Hepatocyte (in vitro differentiated cells): ENCODE measurements around the gene VPS13D. TPM values are rescaled to one million over a fixed set of nuclear protein-coding genes. Genes with fewer than 3 reads are reported as not detected.

Experiments
- DNase-seq: peaks from one replicate; pipeline ENCODE4 v3.0.0-alpha.2; 2016; ENCODE audit warnings: low spot score
- H2AFZ ChIP-seq: fragments of 200-600 bp; sonication (generic); 2 replicates; pipeline ENCODE4 v1.6.0; 2016; ENCODE audit warnings: antibody characterized with exemption, mild to moderate bottlenecking
- H3K27ac ChIP-seq: fragments of 200-600 bp; sonication (generic); 2 replicates; pipeline ENCODE4 v1.5.1; 2016; ENCODE audit warnings: mild to moderate bottlenecking
- H3K27me3 ChIP-seq: fragments of 200-600 bp; sonication (generic); 2 replicates; pipeline ENCODE4 v1.6.1; 2016
- H3K36me3 ChIP-seq: fragments of 200-600 bp; sonication (generic); replicated peaks from 2 replicates; pipeline ENCODE4 v1.5.1; 2016; ENCODE audit warnings: low read depth; ENCODE audit not compliant: insufficient read depth
- H3K4me1 ChIP-seq: fragments of 200-600 bp; sonication (generic); 2 replicates; pipeline ENCODE4 v1.5.1; 2016; ENCODE audit warnings: mild to moderate bottlenecking, moderate library complexity; ENCODE audit not compliant: insufficient read depth
- H3K4me2 ChIP-seq: fragments of 200-600 bp; sonication (generic); 2 replicates; pipeline ENCODE4 v1.6.0; 2016
- H3K4me3 ChIP-seq: fragments of 200-600 bp; sonication (generic); 2 replicates; pipeline ENCODE4 v1.5.1; 2016; ENCODE audit warnings: mild to moderate bottlenecking
- H3K79me2 ChIP-seq: fragments of 200-600 bp; sonication (generic); 2 replicates; pipeline ENCODE4 v1.6.0; 2017; ENCODE audit warnings: mild to moderate bottlenecking
- H3K9me2 ChIP-seq: fragments of 200-600 bp; sonication (generic); replicated peaks from 2 replicates; pipeline ENCODE4 v1.6.0; 2017; ENCODE audit warnings: mild to moderate bottlenecking; ENCODE audit not compliant: insufficient read depth
- H3K9me3 ChIP-seq: fragments of 200-600 bp; sonication (generic); 2 replicates; pipeline ENCODE4 v1.5.1; 2016; ENCODE audit warnings: low read depth, mild to moderate bottlenecking
- H4K20me1 ChIP-seq: fragments of 200-600 bp; sonication (generic); 2 replicates; pipeline ENCODE4 v1.6.0; 2016; ENCODE audit warnings: mild to moderate bottlenecking; ENCODE audit not compliant: insufficient read depth, poor library complexity, severe bottlenecking
- EZH2 ChIP-seq: fragments of 200-600 bp; sonication (generic); IDR thresholded peaks from 2 replicates; pipeline ENCODE4 v1.6.1; 2016; ENCODE audit warnings: antibody characterized with exemption, mild to moderate bottlenecking, borderline replicate concordance
- EZH2phosphoT487 ChIP-seq: fragments of 200-600 bp; sonication (generic); IDR thresholded peaks from one replicate; pipeline ENCODE4 v1.6.1; 2018; ENCODE audit warnings: antibody characterized with exemption, mild to moderate bottlenecking, low read depth, moderate library complexity; ENCODE audit not compliant: unreplicated experiment, severe bottlenecking
- WGBS: methylation state at CpG from one replicate; pipeline ENCODE4 v1.1.6; 2016; ENCODE audit warnings: low lambda C conversion rate; ENCODE audit errors: missing lambda C conversion rate; 5-methylcytosine and 5-hydroxymethylcytosine counted together
- polyA plus RNA-seq: library from polyadenylated mRNA; unstranded; fragments of >200 nt; fragmentation: Nextera tagmentation; extraction: Ambion mirVana; gene quantifications from 2 replicates; pipeline ENCODE4 v1.2.1, GENCODE V29; 2016
- total RNA-seq: library from RNA; depleted of rRNA; stranded (reverse); fragments of >200 nt; gene quantifications from 2 replicates; pipeline ENCODE4 v1.2.3, GENCODE V29; 2014
- TF ChIP-seq, protein P1 (sequence below): fragments of 200-600 bp; sonication (generic); IDR thresholded peaks from 2 replicates; pipeline ENCODE4 v1.5.1; 2016; ENCODE audit warnings: antibody characterized with exemption, mild to moderate bottlenecking; ENCODE audit not compliant: poor library complexity

VPS13D gene
- total and polyA plus RNA-seq, 2 experiments from 2014 or later = 7.3 to 32.2 TPM

DNA sequence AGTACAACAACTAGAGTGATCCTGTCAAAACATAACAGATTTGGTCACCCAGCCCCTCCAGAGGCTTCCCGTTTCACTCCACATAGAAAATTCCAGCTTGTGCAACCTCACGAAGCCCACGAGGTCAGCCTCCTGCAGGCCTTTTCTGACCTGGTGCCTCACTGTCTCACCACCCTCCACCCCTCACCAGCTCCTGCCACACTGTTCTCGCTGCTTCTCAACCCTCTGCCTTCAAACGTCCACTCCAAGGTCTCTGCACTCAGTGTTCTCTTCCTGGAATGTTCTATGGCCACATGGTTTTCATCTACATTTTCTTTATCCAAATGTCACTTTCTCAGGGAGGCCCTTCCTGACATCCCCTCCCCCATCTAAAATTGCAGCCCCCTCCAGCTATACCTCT is 209.2 kb downstream of the VPS13D start:
- H4K20me1 ChIP-seq = no peaks in the 10 kb centered on the region
- no peaks in the 10 kb centered on the region for H3K9me3 ChIP-seq
- H3K27ac ChIP-seq = no peak overlapping the region
- no peak overlapping the region for H3K4me3 ChIP-seq
- no peak overlapping the region for H2AFZ ChIP-seq
- H3K36me3 ChIP-seq = no peaks in the 10 kb centered on the region
- no peak for TF ChIP-seq EZH2phosphoT487
- no peak for TF ChIP-seq EZH2
- TF ChIP-seq, protein P1, sequence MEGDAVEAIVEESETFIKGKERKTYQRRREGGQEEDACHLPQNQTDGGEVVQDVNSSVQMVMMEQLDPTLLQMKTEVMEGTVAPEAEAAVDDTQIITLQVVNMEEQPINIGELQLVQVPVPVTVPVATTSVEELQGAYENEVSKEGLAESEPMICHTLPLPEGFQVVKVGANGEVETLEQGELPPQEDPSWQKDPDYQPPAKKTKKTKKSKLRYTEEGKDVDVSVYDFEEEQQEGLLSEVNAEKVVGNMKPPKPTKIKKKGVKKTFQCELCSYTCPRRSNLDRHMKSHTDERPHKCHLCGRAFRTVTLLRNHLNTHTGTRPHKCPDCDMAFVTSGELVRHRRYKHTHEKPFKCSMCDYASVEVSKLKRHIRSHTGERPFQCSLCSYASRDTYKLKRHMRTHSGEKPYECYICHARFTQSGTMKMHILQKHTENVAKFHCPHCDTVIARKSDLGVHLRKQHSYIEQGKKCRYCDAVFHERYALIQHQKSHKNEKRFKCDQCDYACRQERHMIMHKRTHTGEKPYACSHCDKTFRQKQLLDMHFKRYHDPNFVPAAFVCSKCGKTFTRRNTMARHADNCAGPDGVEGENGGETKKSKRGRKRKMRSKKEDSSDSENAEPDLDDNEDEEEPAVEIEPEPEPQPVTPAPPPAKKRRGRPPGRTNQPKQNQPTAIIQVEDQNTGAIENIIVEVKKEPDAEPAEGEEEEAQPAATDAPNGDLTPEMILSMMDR = no peak
- H3K4me1 ChIP-seq = peaks cover 9% of the 10 kb centered on the region
- peaks cover 3% of the 10 kb centered on the region for H3K79me2 ChIP-seq
- no peaks in the 10 kb centered on the region for H3K9me2 ChIP-seq
- H3K4me2 ChIP-seq = no peak overlapping the region
- DNase-seq = no peak
- no peaks in the 10 kb centered on the region for H3K27me3 ChIP-seq
- 49% methylated on average over 5 of the region's 5 CpGs for WGBS

DNA sequence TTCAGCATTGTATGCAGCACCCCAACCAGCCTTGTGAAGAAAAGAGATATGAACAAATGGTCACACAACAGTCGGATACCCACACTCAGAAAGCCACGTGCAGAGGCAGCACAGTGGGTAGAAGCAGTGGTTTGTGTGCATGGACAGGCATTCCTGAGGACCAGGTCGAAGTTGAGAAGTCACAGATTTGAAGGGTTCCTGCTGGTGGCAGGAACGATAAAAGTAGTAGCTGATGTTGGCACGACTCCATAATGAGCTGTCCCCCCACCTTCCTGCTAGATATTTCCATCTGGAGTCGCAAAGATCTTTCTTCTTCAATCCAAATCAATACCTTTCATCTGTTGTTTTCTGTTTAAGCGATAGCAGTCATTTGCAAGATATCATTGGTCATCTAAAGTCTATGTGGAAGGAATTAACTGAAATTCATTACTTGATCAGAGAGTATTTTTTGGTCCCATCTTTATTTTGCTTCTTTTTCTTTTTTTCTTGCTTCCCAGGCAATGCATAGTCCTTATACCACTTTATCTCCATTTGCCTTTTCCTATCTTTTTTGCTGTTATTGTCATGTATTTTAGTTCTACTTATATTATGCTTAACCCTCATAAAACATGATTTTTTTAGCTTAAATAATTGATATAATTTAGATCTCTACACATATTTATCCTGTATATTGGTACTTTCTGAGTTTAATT is 211.7 kb downstream of the VPS13D start:
- Histone ChIP-seq H3K27ac (no peak overlapping the region), H3K4me3 (no peak overlapping the region), H3K9me3 (no peaks in the 10 kb centered on the region), H4K20me1 (no peaks in the 10 kb centered on the region), H3K27me3 (no peaks in the 10 kb centered on the region), H2AFZ (no peak overlapping the region), H3K79me2 (no peaks in the 10 kb centered on the region), H3K36me3 (no peaks in the 10 kb centered on the region), H3K9me2 (no peaks in the 10 kb centered on the region), H3K4me2 (no peak overlapping the region), H3K4me1 (no peaks in the 10 kb centered on the region)
- TF ChIP-seq EZH2 = no peak
- TF ChIP-seq, protein P1 = no peak
- DNase-seq = no peak
- 93% methylated on average over 7 of the region's 7 CpGs for WGBS

DNA sequence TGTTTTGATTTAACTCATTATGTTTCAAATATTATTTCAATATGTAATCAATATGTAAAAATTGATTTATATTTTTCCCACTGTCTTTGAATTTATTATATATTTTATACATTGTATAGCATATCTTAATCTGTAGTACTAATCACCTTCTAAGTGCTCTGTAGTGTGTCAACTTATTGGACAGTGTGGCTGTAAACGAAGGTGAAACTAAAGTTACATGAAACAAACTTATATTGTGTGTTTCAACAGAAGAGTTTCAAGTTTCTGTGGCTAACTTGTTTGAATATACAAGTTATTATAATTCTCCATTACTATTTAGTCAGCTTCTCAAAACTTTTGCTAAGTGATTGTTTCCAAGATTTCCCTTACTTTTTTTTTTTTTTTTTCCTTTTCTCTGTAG is 212.4 kb downstream of the VPS13D start:
- H3K4me2 ChIP-seq = no peak overlapping the region
- WGBS = 87% methylated on average over 1 of the region's 1 CpG
- H2AFZ ChIP-seq = no peak overlapping the region
- H3K27me3 ChIP-seq = no peaks in the 10 kb centered on the region
- no peak overlapping the region for H3K27ac ChIP-seq
- H3K9me3 ChIP-seq = no peaks in the 10 kb centered on the region
- no peak for DNase-seq
- no peaks in the 10 kb centered on the region for H4K20me1 ChIP-seq
- no peak for TF ChIP-seq EZH2phosphoT487
- TF ChIP-seq, protein P1 = no peak
- TF ChIP-seq EZH2 = no peak
- no peaks in the 10 kb centered on the region for H3K9me2 ChIP-seq
- no peaks in the 10 kb centered on the region for H3K36me3 ChIP-seq
- H3K4me3 ChIP-seq = no peak overlapping the region
- peaks cover 5% of the 10 kb centered on the region for H3K4me1 ChIP-seq
- no peaks in the 10 kb centered on the region for H3K79me2 ChIP-seq

DNA sequence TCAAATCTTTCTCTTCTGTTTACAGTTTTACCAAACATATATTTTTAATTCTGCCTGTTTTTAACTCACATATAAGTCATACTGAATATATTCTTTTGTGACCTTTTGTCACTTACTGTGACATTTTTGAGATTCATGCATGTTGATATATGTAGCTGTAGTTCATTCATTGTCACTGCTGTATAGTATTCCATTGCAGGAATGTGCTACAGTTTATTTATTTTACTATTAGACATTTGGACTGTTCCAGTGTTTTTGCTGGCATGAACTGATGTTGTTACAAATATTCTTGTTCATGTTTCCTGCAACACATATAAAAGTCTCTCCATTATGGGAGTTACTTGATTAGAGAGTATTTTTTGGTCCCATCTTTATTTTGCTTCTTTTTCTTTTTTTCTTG is 213.3 kb downstream of the VPS13D start:
- H4K20me1 ChIP-seq = no peaks in the 10 kb centered on the region
- TF ChIP-seq EZH2phosphoT487 (no peak), EZH2 (no peak)
- TF ChIP-seq, protein P1 = no peak
- no peaks in the 10 kb centered on the region for H3K79me2 ChIP-seq
- no peak overlapping the region for H3K27ac ChIP-seq
- H3K4me3 ChIP-seq = no peak overlapping the region
- no peak overlapping the region for H2AFZ ChIP-seq
- no peaks in the 10 kb centered on the region for H3K27me3 ChIP-seq
- no peaks in the 10 kb centered on the region for H3K9me3 ChIP-seq
- no peaks in the 10 kb centered on the region for H3K36me3 ChIP-seq
- H3K9me2 ChIP-seq = no peaks in the 10 kb centered on the region
- DNase-seq = no peak
- peaks cover 15% of the 10 kb centered on the region for H3K4me1 ChIP-seq
- H3K4me2 ChIP-seq = no peak overlapping the region
